Renal cortex interstitium (tissue), 11 donors: ENCODE measurements around the gene MFSD6. TPM values are rescaled to one million over a fixed set of nuclear protein-coding genes. Genes with fewer than 3 reads are reported as not detected.
"Not testable (repeated sequence)": the region's sequence is repeated elsewhere in the genome, so short reads cannot be mapped to it uniquely, and the experiment has no call there.

ENCODE experiments used
- DNase-seq, 11 donors: peaks; one replicate each; pipeline ENCODE4 v3.0.0-alpha.2; 2013; ENCODE audit warnings: low read depth in 9 of 11, low spot score in 4 of 11; ENCODE audit errors: extremely low read depth in 1 of 11
- polyA plus RNA-seq, 3 donors: library from polyadenylated mRNA; unstranded; fragments of 120-200 nt; gene quantifications; one replicate each; pipeline ENCODE4 v1.2.1, GENCODE V29; 2013; ENCODE audit not compliant: insufficient read length in 3 of 3

The MFSD6 gene
- polyA plus RNA-seq, 3 donors = 12.5 to 14.8 (median 13.5) TPM

GRCh38 chr2:190425221-190425866, 17.2 kb downstream of the MFSD6 start:
- DNase-seq = no peak

GRCh38 chr2:190425883-190426658, 17.9 kb downstream of the MFSD6 start:
- DNase-seq = no peak

- DNase-seq = not testable (repeated sequence)
Measured at GRCh38 chr2:190430866-190431265, 22.7 kb downstream of the MFSD6 start.

GRCh38 chr2:190431907-190432306, 23.8 kb downstream of the MFSD6 start:
- DNase-seq = no peak

DNA sequence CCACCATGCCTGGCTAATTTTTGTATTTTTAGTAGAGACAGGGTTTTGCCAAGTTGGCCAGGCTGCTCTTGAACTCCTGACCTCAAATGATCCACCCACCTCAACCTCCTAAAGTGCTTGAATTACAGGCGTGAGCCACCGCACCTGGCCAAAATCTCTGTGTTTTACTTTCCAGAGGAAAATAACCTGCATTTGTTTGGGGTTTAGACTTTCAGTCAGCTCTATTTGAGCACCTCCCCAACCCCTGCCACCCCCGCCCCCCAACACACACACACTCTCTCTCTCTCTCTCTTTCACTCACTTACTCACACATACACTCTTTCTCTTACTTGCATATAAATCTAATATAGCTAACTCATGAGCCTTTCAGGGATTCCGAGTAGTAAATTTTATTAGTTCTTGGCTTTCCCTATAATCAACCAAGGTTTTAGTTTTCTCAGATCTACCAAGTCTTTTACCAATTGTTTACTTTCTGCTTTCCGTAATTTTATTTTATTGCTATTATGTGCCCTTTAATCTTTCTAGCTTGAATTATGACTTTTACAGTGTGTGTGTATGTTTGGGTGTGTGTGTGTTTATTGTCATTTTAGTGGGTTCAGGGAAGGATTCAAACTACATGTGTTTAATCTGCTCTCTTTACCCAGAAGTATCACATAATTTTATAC, 24.5 kb downstream of the MFSD6 start:
- no peak for DNase-seq

- DNase-seq = no peak
Measured at GRCh38 chr2:190435031-190435670, 27.0 kb downstream of the MFSD6 start.

GRCh38 chr2:190436557-190436956, 28.4 kb downstream of the MFSD6 start:
- DNase-seq = no peak

DNA sequence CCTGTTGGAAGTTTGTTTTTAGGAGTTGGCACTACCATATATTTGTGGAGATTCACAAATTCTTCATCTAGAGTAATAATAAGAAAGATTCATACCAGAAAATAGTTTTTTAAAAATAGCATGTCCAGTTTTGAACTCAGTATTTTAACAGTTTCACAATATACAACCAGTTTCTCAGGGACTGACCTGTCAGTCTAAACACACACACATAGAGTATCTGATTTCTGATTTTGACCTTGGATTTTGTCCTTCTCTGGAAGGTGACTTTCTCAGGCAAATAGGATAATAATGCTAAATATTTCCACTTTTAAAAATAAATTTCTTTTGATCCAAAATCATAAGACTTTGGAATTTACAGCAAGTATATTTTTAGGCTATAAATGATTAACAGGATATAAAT, 32.0 kb downstream of the MFSD6 start:
- no peak for DNase-seq

DNA sequence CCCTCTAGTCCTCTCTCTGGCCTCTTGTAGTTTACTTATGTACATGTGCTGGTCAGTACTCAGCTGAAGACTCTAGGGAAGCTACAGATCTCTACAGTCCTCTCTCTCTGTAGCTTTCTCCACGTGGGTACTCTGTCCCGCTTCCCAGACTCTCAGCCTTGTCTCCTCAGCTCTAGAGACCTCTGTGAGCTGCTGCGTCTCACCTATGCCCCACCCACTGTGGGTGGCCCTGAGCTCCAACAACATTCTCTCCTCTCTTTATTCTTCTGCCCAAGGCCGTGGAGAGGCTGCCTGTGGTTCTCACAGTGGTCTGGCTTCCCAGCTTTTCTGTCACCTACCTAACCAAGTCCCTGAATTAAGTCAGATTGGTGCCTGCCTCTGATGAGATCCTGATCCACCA, 33.4 kb downstream of the MFSD6 start:
- no peak for DNase-seq

GRCh38 chr2:190443055-190443454, 34.9 kb downstream of the MFSD6 start:
- no peak for DNase-seq

DNA sequence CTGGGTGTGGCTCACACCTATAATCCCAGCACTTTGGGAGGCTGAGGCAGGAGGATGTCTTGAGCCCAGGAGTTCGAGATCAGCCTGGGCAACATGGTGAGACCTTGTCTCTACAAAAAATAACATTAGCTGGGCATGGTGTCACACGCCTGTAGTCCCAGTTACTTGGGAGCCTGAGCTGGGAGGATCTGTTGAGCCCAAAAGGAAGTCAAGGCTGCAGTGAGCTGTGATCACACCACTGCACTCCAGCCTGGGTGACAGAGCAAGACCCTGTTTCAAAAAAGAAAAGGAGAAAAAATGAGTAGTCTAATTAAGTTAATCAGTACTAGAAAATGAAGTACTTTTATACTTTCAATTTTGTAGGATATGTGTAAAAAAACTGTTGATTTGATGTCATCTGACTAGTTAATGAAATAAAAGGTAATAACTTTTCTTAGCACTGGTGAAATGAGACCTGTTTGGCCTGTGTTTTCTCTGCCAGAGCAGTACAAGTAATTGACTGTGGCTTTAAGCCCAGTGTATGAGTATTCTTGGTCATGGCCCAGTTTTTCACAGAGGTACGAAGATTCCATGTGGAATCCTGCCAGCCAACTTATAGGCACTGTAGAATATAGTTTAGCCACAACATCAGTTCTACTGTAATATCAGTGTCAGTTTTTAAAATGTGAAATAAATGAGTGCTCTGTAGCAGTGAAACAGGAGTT, 35.8 kb downstream of the MFSD6 start:
- DNase-seq = no peak

- DNase-seq = no peak
Measured at GRCh38 chr2:190444976-190445375, 36.8 kb downstream of the MFSD6 start.

DNA sequence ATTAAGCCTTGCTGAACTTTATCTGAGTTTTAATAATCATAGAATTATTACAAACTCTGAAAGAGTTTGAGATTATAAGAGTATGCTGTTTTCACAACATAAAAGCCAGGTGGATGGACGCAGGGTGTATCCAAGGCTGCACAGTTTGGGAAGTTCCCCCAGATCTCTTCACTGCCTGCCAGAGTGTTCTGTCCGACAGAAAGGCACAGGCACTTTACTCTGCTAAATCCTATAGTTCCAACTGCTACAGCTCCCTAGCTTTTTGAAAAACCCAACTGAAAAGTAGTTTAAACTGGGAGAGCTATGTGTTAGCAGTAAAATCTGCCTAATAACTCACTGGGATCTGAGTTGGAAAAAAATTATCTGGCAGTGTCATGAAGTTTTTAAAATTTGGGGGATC, 38.0 kb downstream of the MFSD6 start:
- DNase-seq = no peak

- DNase-seq = no peak
Measured at GRCh38 chr2:190446750-190447516, 38.8 kb downstream of the MFSD6 start.

- DNase-seq = no peak
Measured at GRCh38 chr2:190447766-190448165, 39.6 kb downstream of the MFSD6 start.

DNA sequence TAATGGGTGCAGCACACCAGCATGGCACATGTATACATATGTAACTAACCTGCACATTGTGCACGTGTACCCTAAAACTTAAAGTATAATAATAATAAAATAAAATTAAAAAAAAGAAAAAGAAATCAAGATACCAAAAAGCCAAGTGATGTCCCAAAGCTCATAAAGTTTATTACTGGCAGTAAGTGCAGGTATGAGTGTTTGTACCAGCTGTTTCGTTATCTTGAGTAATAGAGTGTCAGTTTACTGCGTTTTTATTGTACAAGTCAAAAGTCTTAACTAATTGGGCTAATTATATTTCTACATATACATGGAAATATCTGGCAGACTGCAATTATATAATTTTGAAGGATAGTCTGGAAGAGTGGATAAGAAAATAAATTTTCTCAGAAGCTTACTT, 41.8 kb downstream of the MFSD6 start:
- DNase-seq = no peak

DNA sequence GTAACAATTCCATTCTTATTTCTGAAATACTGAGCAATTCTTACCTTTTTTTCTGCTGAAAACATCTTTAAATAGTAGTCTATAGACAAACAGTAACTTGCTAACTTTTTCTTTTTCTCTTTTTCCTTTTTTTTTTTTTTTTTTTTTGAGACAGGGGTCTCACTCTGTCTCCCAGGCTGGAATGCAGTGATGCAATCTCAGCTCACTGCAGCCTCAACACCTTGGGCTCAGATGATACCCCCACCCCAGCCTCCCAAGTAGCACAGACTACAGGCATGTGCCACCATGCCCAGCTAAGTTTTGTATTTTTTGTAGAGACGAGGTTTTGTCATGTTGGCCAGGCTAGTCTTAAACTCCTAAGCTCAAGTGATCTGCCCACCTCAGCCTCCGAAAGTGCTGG, 42.2 kb downstream of the MFSD6 start:
- no peak for DNase-seq

- no peak for DNase-seq
Measured at GRCh38 chr2:190451561-190452176, 43.5 kb downstream of the MFSD6 start.
